Activated naive CD4-positive, alpha-beta T cell (primary cell): ENCODE data around the gene MRNIP.
A peak's percentile ranks its signal among the peaks of the same experiment; 100 is the strongest.
"Not testable (repeated sequence)": the region's sequence is repeated elsewhere in the genome, so short reads cannot be mapped to it uniquely, and the experiment has no call there.

Experiments
- DNase-seq, 4 experiments: peaks; one replicate each; lab custom pipeline; 2025; lab: John Stamatoyannopoulos, UW

Gene MRNIP

DNA sequence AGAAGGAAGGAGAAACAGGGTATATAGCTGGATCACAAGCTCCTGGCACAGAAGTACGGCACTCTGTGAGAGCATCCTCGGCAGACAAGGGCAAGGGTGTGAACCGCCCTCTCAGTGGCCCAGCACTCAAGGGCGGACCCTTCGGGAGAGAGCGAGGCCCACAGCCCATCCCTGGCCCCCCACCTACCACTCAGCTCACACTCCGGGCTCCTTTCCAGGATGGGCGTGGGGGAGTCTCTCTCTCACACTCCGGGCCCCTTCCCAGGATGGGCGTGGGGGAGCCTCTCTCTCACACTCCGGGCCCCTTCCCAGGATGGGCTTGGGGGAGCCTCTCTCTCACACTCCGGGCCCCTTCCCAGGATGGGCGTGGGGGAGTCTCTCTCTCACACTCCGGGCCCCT lies 12.9 kb upstream of the MRNIP start:
- DNase-seq, result not testable (repeated sequence)

DNA sequence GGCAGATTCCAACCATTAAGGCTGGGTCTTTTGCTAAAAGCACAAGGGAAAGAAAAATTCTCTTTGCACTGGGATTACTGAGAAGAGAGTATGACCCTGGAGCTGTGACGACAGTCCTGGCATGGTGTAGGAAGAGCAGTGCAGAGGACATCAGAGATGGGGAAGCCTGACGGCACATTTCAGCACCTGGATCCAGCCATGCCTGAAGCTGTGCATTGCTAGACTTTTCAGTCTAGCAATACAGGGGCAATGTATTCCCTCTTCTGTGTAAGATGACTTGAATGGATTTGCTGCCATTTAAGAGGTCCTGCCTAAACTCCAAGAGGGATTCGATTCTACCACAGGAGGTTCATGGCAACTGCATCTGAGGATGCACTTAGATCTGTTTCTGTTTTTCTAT lies 12.3 kb upstream of the MRNIP start:
- no peak for DNase-seq

DNA sequence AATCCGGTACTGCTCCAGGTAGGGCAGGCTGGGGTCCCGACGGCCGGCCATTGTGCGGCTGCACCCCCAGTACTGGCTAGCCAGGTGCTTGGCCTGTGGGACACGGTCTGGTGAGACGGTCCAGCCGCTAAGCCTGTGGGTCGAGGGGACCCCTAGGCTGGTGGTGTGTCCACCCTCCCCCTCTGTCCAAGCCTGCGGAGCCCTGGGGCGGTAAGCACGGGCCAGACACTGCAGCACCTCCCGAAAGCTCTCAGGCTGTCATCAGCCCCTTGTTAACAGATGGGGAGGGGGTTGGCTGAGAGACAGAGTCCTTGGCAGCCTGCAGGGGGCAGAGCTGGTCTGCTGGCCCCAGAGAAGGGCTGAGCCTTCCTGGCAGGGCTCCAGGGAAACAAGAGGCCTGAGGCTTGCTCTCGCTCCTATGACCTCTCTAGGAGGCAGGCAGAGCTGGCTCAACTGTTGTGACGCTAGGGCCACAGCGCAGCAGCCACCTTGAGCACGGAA lies 11.8 kb upstream of the MRNIP start:
- no peak for DNase-seq

DNA sequence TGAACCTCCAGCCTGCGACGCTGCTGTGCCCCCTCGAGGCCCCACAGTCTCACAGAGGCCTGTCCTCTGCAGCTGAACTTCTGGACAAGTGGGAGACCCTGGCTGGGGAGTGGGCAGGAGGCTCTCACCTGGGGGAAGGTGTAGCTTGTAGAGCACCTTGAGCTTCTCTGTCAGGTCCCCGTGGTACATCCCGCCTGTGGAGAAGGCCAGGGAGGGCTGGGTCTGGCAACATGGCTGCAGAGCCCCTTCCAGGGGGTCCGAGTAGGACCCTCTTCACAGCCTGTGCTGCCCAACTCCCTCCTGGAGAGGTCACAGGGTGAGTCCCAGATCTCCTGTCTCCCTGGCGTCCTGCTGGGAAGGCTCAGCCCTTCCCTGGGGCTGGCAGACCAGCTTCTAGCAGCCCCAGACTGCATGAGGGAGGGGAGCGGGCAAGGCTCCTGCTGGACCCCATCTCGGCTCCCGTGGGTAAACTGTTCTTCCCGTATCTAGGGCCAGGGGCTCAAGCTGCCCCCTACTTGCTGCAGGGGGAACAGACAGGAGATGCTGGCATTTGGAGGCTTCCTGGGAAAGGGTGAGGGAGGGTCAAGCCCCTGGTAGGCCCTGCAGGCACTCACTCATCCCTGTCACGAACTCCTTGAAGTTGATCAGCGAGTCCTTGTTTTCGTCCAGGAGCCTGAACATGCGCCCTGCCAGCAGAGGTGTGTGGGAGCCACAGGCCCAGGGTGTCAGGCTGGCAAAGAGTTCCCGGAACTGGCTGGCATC lies 11.2 kb upstream of the MRNIP start:
- DNase-seq, result no peak

DNA sequence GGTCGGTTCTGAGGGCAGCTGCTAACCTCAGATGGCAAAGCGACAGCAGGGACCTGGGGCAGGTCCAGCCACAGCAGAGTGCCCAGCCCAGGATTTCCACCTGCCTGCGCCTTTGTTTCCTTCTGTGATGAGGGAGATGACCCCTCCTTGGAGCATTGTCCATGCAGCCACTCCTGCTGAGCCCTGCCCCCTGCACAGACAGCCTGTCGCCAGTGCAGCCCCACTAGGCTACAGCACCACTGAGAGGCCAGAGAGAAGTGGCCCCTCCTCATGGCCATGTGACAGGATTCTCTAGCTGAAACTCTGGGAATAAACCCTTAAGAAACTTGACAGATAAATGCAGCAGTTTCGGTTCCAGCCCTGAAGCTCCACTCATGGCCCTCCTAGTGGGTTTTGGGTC lies 10.5 kb upstream of the MRNIP start:
- no peak for DNase-seq

DNA sequence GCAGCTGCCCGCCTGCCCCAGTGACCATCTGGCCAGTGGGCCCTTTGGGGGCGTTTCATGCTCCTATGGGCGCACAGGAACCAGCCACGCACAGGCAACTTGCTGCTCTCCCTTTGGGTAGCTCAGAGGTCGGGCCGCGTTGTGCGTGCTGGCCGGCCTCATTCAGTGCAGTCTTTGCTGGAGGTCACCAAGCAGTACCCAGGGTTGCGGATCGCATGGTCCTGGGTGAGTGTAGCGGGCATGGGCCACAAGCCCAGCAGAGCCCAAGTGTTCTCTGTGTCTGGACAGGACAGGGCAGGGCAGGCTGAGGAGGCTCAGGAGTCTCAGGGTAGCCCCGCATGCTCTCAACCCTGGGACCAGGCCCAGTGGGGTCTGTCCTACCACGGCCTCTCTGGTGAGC lies 9.9 kb upstream of the MRNIP start:
- DNase-seq, result no peak

DNA sequence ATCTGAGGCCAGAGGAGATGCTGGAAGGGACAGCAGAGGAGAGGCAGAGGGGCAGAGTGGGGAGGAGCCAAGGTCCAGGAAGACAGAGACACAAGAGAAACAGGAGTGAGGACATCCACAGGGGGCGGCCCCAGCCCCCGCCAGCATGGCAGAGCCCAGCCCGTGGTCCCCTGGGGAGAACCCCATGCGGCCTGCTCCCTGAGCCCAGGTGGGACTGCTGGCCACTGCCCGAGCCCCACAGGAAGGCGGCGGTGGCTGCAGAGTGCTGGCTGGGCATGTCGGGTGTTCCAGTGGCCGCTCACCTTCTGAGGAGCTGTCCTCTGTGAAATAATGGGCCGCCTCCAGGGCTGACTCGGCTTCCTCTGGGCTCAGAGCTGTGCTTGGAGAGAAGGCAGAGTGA lies 8.9 kb upstream of the MRNIP start:
- DNase-seq, result no peak

DNA sequence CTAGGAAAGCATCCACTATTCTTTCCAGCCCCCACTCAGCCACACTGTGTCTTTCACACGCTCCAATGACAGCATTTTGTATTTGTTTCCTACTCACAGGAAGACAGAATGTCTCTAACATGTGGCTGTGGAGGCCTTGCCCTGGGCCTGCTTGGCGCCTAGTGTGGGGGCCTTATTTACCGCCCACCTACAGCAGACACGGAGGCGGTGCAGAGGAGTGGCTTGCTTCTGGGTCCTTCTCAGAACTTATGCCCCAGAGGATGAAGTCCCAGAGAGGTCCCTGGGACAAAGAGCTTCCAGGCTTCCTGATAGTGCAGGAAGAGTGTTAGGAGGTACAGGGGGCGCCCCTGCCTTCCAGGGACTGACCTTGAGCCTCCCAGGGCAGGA lies 8.5 kb upstream of the MRNIP start:
- DNase-seq, result no peak

DNA sequence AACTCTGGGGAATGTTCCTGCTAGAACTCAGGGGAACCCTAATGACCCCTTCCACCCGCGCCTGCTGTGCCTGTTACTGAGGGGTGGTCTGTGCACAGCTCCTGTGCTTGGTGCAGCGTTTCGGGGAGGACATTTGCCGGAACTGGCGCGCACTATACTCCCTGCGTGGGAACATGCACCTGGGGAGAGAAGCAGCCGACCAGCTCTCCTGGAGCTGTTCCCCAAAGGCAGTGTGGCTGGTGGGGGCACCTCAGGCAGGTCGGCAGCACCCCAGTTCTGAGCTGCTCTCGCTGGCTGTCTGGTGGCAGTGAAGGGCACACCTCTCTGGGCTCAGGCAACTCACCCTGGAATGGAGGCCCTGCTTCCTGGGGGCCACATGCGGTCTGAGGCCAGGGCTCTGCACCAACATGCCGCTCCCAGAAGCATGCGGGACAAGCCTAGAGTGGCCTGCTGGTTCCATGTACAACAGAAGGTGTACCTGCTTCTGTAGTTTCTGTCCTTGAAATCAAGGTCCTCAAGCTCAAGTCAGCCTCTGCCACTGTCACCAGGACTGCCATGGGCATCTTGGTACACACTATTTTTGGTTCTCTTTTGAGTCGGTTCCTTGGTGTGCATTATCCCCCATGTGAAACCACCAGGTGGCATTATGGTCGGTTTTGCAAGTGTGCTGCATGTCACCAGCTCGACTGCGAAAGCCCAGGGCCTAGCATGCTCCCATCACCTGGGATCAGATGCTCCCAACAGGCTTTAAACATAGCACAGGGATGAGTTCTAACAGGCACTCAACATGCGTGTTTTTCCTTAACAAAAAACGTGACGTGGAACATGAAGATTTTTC lies 7.8 kb upstream of the MRNIP start:
- DNase-seq, result no peak

DNA sequence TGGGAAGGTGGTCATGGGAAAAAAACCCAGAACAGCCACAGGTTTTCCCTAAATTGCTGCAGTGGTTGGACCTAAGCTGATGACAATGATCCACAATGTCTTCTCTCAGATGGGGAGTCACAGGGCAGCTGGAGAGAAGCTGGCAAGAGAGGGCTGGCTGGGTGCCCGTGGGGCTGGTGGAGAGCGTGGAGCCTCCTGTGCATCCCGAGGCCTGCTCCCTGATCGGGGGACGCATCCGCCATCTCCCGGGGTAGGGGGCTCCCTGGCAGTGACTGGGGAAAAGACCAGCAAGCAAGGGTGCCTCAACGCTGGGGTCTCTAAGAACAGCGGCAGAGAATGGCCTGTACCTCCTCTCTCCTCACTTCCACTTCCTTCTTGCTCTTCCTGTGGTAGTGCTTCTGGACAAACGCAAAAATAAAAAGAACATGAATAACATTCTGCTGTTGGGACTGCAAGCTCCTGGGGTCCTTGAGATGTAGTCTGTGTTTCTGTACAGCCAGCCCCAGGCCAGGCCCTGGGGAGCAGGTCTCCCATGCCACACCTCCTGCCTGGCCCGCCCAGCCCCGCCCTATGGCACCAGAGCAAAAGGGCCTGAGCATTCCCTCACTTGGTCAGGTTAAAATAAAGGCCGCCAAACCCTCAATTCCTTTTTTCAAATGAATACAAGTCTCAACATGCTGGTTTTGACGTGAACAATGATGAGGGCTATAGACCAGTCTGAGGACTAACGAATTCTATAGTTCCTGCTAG lies 7.0 kb upstream of the MRNIP start:
- no peak for DNase-seq

DNA sequence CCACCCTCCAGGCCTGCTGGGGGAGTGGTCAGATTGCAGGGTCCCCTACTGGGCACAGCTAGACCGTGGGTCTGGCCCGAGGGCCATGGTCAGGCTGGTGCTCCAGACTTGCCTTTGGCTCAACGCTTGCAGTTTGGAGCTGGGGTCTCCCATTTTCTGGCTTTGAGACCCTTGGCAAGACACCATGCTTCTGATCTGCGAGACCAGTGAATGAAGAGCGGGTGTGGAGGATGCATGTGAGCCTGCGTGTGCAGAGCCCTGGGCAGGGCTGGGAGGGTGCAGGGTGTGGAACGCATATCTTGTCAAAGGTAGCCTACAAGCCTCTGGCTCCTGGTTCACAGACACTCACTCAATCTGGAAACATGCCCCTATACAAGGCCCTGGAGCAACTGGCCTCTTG lies 6.1 kb upstream of the MRNIP start:
- DNase-seq, result no peak

DNA sequence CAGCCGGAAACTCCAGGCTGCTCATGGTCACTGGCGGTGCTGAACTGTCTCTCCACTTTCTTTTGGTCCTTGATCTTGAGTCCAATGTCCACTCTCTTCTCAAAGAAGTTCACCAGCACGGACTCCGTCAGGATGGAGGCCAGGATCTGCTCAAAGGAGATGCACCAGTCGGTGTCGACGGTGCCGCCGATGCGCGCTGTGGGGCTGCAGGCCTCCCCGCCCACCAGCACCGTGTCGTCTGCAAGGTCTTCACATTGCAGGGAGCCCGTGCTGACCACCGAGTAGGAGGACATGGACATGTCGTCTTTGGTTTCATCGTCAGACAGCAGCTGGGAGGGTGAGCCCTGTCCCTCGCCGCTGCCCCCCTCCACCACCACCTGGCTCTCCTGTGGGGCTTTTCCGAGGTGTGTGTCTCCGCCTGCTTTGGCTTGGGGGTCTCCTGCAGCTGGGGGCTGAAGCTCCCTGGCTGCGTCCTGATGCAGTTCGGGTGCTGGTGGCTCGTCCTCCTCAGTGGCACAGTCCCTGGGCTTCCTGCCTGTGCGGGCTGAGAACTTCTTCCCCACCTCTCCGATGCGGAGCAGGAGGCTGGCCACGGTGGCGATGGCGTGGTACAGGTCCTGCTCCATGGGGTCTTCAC lies 5.0 kb upstream of the MRNIP start:
- DNase-seq, result no peak

DNA sequence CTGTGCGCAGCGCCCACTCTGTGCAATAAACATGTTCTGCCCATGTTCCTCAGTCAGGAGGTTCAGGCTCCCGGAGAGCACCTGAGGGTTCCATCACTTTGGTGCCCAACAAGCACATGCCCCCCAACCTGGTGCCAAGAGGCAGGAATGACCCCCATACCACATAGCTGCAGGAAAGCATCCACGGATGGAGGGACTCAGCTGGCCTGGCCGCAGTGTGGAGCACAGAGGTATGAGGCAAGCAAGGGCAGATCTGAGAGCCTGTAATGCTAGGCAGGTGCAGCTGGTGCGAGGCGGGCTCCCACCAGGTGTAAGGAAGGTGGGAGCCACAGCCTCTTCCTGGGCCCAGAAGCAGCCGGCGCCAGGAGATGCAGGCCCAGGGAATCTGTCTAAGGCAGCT lies 4.3 kb upstream of the MRNIP start:
- DNase-seq, result no peak

DNA sequence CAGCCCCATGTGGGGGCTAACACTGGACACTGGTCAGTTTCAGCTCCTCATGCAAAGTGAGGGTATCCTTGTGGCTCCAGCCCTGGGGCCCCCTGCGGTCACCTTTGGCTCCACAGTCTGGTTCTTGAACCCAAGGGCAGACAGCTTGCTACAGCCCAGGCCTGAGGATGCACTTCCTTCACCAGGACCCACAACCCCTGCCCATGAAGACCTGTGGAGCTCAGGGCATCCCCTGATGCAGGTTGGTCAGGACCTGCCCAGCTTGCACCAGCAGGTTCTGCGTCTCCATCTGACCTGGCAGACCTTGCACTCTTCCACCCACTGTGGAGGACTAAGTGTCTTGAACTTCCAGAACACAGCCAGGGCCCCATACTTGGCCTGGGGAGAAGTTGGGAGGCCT lies 3.7 kb upstream of the MRNIP start:
- DNase-seq, result no peak

DNA sequence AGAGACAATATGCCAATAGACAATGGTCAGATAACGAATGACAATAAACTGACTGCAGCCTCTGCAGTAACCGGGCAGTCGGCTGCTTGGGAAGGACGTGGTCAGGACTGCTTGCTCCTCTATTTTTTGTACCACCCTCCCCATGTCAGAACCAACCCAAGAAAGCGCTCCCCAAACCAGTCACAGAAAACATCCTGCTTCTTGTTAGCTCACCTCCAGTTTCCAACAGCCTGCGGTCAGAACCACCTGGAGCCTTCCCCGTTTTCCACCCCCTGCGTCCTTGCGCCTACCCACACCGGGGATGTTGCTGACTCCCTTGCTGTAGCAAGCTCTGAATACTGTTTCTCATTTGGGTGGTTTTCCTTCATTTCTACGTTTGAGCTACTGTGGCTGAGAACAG lies 1.7 kb upstream of the MRNIP start:
- no peak for DNase-seq

DNA sequence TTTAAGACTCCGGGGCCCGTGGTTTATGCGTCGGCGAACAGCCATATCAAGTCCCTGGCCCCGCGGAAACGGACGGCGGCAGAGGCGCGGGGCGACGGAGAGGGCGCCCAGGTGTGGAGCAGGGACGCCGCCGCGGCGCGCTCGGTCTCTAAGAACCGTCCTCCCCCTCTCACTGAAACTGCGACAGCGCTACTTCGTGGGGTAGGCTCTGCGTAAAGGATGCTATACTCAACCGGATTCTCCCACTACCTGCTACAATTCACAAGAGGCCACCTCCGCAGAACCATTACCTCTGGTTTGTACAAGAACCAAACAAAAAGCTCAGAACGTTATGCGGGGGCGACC lies 404 bp downstream of the MRNIP start:
- peak in 2 of 4 experiments; percentile 38 to 49 for DNase-seq

DNA sequence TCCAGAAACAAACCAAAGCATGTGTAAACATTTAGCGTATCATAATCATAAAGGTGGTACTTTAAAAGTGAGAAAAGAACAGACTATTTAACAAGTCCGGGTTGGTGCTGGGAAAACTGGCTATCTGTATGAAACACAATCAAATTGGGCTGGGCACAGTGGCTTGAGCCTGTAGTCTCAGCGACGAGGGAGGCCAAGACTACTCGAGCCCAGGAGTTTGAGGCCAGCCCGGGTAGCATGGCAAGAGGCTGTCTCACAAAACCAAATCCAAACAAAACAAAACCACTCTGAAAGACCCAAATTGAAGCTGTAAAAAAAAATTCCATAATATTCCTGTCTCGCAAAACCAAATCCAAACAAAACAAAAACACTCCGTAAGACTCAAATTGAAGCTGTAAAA lies 4.3 kb downstream of the MRNIP start:
- no peak for DNase-seq

DNA sequence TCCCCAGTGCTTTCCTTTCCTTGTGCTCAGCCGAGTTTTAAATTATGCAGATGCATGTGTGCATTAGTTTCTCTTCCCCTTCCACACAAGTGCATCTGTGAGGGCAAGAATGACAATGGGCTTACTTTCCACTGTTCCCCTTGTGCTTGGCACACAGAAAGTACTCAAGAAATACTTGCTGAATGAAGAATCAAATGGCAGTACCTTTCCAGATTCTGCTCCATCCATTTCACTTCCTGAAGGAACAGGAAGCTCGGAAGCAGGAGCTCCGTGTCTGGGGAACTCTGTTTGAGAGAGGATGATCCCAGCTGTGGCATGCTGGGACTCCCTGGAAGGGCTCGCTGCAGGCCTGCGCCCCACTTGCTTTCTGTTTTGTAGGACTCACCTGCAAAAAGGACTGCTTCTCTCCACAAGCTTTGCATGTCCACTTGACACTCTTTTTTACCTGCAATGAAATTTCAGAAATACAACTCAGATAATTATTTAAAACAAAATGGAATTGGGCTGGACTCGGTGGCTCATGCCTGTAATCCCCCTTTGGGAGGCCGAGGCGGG lies 5.5 kb downstream of the MRNIP start:
- no peak for DNase-seq

DNA sequence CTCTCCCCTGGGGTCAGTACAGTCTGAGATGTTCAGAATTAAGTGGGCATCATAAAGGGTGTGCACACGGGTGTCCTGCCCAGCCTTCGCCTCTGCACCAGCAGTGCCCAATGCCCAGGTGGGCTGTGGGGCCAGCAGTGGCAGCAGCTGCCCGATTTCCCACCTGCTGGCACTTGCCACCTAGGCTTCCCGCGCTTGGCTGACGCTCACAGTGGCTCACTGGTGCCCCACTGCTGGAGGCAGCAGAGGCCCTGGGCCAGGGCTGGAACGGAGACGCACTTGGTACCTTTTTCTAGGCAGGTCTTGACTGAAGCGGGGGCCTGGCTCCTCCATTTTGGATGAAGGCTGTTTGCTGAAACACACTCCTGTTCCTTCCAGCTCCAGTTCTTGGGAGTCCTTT lies 17.0 kb downstream of the MRNIP start:
- no peak for DNase-seq

DNA sequence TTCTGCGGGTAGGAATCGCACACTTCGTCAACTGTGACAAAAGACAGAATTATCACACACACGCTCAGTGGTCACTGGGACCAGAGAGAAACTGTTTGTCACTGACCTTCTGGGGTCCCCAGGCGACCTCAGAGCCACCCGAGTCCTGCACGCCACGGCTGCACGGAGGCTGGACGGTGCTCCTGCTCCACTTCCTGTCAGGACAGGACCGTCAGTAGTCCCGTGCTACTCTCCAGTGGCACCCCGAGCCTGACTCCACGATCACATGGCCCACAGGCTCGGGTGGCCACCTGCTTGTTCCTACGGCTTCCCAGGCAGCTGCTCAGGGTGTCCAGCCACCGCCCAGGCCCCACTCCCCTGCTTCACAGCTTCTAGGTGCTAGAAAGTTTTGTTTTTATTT lies 17.9 kb downstream of the MRNIP start:
- no peak for DNase-seq

DNA sequence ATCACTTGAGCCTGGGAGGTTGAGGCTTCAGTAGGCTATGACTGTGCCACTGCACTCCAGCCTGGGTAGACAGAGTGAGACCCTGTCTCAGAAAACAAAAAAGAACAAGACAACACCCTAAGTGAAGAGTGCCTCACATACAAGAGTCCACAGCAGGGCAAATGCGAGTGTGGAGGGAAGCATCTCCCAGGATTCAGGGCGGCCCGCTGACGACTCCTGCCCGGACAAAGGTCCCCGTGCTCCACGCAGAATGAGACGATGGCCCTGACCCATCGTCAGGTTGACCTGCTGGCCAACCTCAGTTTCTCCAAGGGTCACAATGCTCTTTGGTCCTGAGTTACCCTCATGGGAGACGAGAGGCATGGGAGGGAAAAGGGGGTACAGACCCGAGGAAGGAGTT lies 18.3 kb downstream of the MRNIP start:
- no peak for DNase-seq
